ENCODE data around the gene TAC4.

The TAC4 gene, protein sequence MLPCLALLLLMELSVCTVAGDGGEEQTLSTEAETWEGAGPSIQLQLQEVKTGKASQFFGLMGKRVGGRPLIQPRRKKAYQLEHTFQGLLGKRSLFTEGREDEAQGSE

DNA sequence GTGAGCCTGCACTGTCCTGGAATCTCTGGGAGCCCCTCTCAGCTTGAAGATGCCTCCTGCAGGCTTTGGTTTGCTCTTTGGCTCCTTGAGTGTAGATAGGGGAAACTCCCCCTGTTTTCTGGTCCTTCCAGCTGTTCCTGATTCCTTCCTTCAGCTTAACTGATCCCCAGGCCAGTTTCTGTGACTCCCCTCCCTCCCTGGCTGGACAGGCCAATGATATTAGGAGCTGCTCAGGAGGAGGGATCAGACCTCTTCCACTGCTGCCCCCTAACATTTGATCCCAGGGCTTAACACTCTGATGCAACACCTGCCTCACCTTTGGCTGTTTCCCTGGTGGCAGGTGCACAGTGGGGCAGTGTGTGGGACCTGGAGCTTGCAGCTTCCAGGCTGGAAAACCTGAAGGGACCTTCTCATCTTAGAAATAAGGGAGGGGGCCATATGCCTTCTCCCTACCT lies at the start of gene TAC4:
TAC4 (minus strand) TSS at position 51 of the 455 bp plus-strand sequence. CDS start 52 bp downstream, outside the sequence.
- Histone ChIP-seq H3K4me2 (ENCODE audit: insufficient read depth, low read length) (no peak within 1 kb of the TSS), H4K20me1 (ENCODE audit: insufficient read depth, low read length) (peaks cover 22% of the 10 kb centered on the region), H2AFZ (ENCODE audit: low read depth, low read length) (no peak within 1 kb of the TSS), H3K27me3 (ENCODE audit: insufficient read depth, low read length, poor library complexity) (peaks cover 27% of the 10 kb centered on the region), H3K4me1 (ENCODE audit: insufficient read depth, low read length) (peaks cover 19% of the 10 kb centered on the region), H3K9ac (ENCODE audit: low read depth, low read length) (no peak within 1 kb of the TSS), H3K9me3 (ENCODE audit: insufficient read depth, low read length, severe bottlenecking) (no peaks in the 10 kb centered on the region), H3K79me2 (ENCODE audit: insufficient read depth, low read length) (no peaks in the 10 kb centered on the region), H3K27ac (ENCODE audit: low read length) (no peak within 1 kb of the TSS), H3K36me3 (ENCODE audit: insufficient read depth, low read length) (no peaks in the 10 kb centered on the region), H3K4me3 (ENCODE audit: low read depth in 1 of 2, low read length in 2 of 2) (no peak within 1 kb of the TSS)
- ATAC-seq (ENCODE audit: insufficient read depth, low read depth) (no peak), DNase-seq (no peak)
- TF ChIP-seq, protein P1, sequence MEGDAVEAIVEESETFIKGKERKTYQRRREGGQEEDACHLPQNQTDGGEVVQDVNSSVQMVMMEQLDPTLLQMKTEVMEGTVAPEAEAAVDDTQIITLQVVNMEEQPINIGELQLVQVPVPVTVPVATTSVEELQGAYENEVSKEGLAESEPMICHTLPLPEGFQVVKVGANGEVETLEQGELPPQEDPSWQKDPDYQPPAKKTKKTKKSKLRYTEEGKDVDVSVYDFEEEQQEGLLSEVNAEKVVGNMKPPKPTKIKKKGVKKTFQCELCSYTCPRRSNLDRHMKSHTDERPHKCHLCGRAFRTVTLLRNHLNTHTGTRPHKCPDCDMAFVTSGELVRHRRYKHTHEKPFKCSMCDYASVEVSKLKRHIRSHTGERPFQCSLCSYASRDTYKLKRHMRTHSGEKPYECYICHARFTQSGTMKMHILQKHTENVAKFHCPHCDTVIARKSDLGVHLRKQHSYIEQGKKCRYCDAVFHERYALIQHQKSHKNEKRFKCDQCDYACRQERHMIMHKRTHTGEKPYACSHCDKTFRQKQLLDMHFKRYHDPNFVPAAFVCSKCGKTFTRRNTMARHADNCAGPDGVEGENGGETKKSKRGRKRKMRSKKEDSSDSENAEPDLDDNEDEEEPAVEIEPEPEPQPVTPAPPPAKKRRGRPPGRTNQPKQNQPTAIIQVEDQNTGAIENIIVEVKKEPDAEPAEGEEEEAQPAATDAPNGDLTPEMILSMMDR (IDR thresholded peaks at IDR 0.05; ENCODE audit: borderline replicate concordance, extremely low read depth, low read length, poor library complexity, severe bottlenecking), result no peak
- TF ChIP-seq EZH2 (IDR thresholded peaks at IDR 0.05; ENCODE audit: borderline replicate concordance, low read depth, low read length, severe bottlenecking), result no peak

DNA sequence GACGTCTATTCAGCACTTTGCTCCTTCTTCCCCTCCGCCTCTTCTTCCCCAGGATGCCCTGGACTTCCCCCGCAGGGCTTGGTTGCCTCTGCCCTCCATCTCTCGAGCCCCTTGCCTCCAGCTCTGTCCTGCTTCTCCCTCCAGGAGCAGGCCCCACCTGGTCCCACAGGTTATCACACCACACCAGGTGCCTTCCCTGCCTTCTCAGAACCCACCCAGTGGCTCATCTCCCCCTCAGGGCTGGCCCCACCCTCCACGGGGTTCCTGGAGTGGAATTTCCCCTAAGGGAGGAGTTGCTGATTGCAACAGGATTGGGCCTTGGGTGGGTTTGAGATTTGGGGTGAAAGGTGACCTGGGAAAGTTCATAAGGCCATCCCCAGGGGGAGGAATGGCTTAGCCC lies 49.0 kb upstream of the TAC4 start:
- TF ChIP-seq EZH2 (IDR thresholded peaks at IDR 0.05; ENCODE audit: borderline replicate concordance, low read depth, low read length, severe bottlenecking), result no peak
- TF ChIP-seq, protein P1 (IDR thresholded peaks at IDR 0.05; ENCODE audit: borderline replicate concordance, extremely low read depth, low read length, poor library complexity, severe bottlenecking), result no peak
- no peak overlapping the region for H3K4me2 ChIP-seq (ENCODE audit: insufficient read depth, low read length)
- no peaks in the 10 kb centered on the region for H3K36me3 ChIP-seq (ENCODE audit: insufficient read depth, low read length)
- DNase-seq (no peak), ATAC-seq (ENCODE audit: insufficient read depth, low read depth) (no peak)
- no peak overlapping the region for H3K4me3 ChIP-seq (ENCODE audit: low read depth in 1 of 2, low read length in 2 of 2)
- no peak overlapping the region for H2AFZ ChIP-seq (ENCODE audit: low read depth, low read length)
- H3K9me3 ChIP-seq (ENCODE audit: insufficient read depth, low read length, severe bottlenecking), result no peaks in the 10 kb centered on the region
- H3K9ac ChIP-seq (ENCODE audit: low read depth, low read length), result no peak overlapping the region
- no peaks in the 10 kb centered on the region for H3K4me1 ChIP-seq (ENCODE audit: insufficient read depth, low read length)
- H3K79me2 ChIP-seq (ENCODE audit: insufficient read depth, low read length), result no peaks in the 10 kb centered on the region
- H3K27me3 ChIP-seq (ENCODE audit: insufficient read depth, low read length, poor library complexity), result peaks cover 19% of the 10 kb centered on the region
- 0 out of 2 replicates have a peak, but pooled peaks cover 2% of the 10 kb centered on the region for H4K20me1 ChIP-seq (ENCODE audit: insufficient read depth, low read length)
- no peak overlapping the region for H3K27ac ChIP-seq (ENCODE audit: low read length)

DNA sequence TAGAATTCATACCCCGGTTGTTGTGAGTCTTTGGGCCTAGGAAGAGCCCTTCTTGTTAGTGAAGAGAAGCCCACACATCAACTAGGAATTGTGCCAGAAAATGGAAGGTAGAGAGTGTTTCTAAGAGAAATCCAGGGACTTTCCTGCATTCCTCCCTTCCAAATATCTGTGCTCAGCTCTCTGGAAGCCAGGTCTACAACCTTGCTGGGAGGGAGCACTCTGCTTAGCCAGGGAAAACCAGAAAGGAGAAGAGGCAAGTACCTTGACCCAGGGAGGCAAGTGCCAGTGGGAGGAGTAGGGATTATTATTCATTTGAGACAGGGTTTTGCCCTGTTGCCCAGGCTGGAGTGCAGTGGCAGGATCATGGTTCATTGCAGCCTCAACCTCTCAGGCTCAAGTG lies 48.4 kb upstream of the TAC4 start:
- TF ChIP-seq EZH2 (IDR thresholded peaks at IDR 0.05; ENCODE audit: borderline replicate concordance, low read depth, low read length, severe bottlenecking), result no peak
- TF ChIP-seq, protein P1 (IDR thresholded peaks at IDR 0.05; ENCODE audit: borderline replicate concordance, extremely low read depth, low read length, poor library complexity, severe bottlenecking), result no peak
- no peaks in the 10 kb centered on the region for H3K79me2 ChIP-seq (ENCODE audit: insufficient read depth, low read length)
- no peak overlapping the region for H2AFZ ChIP-seq (ENCODE audit: low read depth, low read length)
- no peaks in the 10 kb centered on the region for H3K36me3 ChIP-seq (ENCODE audit: insufficient read depth, low read length)
- 0 out of 2 replicates have a peak, but pooled peaks cover 2% of the 10 kb centered on the region for H4K20me1 ChIP-seq (ENCODE audit: insufficient read depth, low read length)
- ATAC-seq (ENCODE audit: insufficient read depth, low read depth) (no peak), DNase-seq (no peak)
- no peaks in the 10 kb centered on the region for H3K4me1 ChIP-seq (ENCODE audit: insufficient read depth, low read length)
- H3K9me3 ChIP-seq (ENCODE audit: insufficient read depth, low read length, severe bottlenecking), result no peaks in the 10 kb centered on the region
- no peak overlapping the region for H3K9ac ChIP-seq (ENCODE audit: low read depth, low read length)
- no peak overlapping the region for H3K27ac ChIP-seq (ENCODE audit: low read length)
- no peak overlapping the region for H3K4me3 ChIP-seq (ENCODE audit: low read depth in 1 of 2, low read length in 2 of 2)
- H3K4me2 ChIP-seq (ENCODE audit: insufficient read depth, low read length), result no peak overlapping the region
- H3K27me3 ChIP-seq (ENCODE audit: insufficient read depth, low read length, poor library complexity), result peaks cover 19% of the 10 kb centered on the region
